ENCODE data around the gene NCKIPSD. TPM values are rescaled to one million over a fixed set of nuclear protein-coding genes. Genes with fewer than 3 reads are reported as not detected.

Gene NCKIPSD
- total RNA-seq, 1 donor from 2014 or later, result 33.5 TPM

DNA sequence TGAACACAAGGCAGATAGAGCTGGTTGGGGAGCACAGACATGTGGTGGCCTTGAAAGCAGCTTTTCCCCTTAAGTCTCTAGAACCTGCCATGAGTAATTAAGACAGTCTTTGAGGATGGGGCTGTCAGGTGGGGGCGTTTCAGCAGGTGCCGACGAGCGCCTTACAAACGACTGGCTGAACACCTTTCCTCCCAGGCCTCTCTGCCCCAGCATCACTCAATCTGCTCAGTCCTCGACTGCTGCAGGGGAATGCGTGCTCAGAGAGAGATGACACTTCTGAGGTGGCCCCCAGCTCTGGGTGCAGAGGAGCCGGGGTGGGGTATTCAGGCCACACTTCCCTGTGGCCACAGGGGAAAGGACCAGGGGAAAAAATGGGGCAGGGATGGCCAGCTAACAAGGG, 8.1 kb upstream of the NCKIPSD start:
- DNase-seq (ENCODE audit: low spot score in 2 of 2, unreplicated experiment in 2 of 2), result no peak
- Mint-ChIP-seq H3K27ac (peak overlapping the region; percentile 77), H3K4me1 (peaks cover 25% of the 10 kb centered on the region), H3K36me3 (peaks cover 33% of the 10 kb centered on the region), H3K27me3 (ENCODE audit: low read depth) (no peaks in the 10 kb centered on the region), H3K4me3 (no peak overlapping the region), H3K9me3 (no peaks in the 10 kb centered on the region)
- TF ChIP-seq, protein P1, sequence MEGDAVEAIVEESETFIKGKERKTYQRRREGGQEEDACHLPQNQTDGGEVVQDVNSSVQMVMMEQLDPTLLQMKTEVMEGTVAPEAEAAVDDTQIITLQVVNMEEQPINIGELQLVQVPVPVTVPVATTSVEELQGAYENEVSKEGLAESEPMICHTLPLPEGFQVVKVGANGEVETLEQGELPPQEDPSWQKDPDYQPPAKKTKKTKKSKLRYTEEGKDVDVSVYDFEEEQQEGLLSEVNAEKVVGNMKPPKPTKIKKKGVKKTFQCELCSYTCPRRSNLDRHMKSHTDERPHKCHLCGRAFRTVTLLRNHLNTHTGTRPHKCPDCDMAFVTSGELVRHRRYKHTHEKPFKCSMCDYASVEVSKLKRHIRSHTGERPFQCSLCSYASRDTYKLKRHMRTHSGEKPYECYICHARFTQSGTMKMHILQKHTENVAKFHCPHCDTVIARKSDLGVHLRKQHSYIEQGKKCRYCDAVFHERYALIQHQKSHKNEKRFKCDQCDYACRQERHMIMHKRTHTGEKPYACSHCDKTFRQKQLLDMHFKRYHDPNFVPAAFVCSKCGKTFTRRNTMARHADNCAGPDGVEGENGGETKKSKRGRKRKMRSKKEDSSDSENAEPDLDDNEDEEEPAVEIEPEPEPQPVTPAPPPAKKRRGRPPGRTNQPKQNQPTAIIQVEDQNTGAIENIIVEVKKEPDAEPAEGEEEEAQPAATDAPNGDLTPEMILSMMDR (IDR thresholded peaks at IDR 0.05; ENCODE audit: unreplicated experiment), result no peak

DNA sequence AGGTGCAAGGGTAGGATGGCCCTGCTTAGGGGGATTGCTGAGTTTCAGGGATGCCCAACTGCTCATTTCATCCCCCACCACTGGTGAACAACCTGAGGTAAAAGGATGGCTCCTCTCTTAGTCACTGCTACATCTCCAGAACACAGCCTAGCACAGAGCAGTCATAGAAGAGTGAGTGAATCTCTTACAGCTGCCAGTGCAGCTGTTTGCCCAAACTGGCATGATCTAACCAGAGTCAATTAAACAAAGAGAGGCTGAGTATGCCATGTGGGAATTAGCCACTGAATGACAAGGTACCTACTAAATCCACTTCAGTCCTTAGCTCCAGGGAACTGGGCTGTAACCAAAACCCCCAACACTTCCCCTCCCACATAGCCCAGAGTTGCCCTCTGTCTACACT, 6.8 kb upstream of the NCKIPSD start:
- Mint-ChIP-seq H3K4me3 (no peak overlapping the region), H3K4me1 (peaks cover 25% of the 10 kb centered on the region), H3K27ac (no peak overlapping the region), H3K36me3 (peaks cover 36% of the 10 kb centered on the region), H3K27me3 (ENCODE audit: low read depth) (no peaks in the 10 kb centered on the region), H3K9me3 (no peaks in the 10 kb centered on the region)
- DNase-seq (ENCODE audit: low spot score in 2 of 2, unreplicated experiment in 2 of 2), result no peak
- TF ChIP-seq, protein P1 (IDR thresholded peaks at IDR 0.05; ENCODE audit: unreplicated experiment), result no peak

DNA sequence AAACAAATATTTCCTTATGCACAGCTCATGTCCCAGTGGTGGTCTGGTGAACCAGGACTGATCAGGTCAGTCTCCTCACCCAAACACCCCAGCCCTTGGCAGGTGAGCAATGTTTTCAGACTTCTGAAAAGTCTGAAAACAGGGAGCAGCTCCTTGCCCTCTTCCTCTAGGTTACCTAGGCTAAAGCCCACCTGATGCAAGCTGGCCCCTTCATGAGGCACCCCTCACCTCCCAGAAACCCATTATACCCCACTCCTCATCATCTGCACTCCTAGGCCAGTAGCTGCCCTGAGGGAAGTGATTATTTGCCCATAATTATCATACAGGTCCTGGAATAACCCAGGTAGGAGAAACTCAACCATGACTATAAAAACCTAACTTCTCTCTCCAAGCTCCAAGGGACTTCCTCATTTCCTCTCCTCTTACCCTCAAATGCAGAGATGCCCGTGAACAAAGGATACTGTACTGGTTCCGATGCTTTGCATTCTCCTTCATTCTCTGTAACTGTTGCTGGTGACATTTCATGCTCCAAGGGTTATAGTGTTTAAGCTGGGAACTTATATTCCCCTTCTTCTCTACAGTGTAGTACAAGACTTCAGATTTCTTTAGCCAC, 5.2 kb upstream of the NCKIPSD start:
- TF ChIP-seq, protein P1 (IDR thresholded peaks at IDR 0.05; ENCODE audit: unreplicated experiment), result no peak
- DNase-seq (ENCODE audit: low spot score in 2 of 2, unreplicated experiment in 2 of 2), result no peak
- Mint-ChIP-seq H3K36me3 (peaks cover 34% of the 10 kb centered on the region), H3K4me1 (peaks cover 23% of the 10 kb centered on the region), H3K4me3 (no peak overlapping the region), H3K27me3 (ENCODE audit: low read depth) (no peaks in the 10 kb centered on the region), H3K9me3 (no peaks in the 10 kb centered on the region), H3K27ac (peak overlapping the region; percentile 31)

DNA sequence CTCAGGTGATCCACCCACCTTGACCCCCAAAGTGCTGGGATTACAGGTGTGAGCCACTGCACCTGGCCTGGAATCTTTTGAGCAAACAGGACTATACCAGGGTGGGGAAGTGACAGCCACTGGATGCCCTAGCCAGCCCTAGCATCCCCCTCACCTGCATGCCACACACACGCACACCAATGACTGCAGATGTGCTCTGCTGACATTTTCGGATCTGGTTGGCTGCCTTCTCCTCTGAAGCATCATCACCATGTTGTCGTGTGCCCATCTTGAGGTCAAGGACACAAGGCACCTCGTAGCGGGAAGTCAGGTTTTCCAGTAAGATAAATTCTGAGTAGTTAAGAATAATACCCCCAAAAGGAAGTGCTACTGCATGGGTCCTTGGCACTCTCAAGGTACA, 3.7 kb upstream of the NCKIPSD start:
- H3K4me1 Mint-ChIP-seq, result peaks cover 19% of the 10 kb centered on the region
- H3K4me3 Mint-ChIP-seq, result no peak overlapping the region
- H3K36me3 Mint-ChIP-seq, result peaks cover 31% of the 10 kb centered on the region
- no peaks in the 10 kb centered on the region for H3K27me3 Mint-ChIP-seq (ENCODE audit: low read depth)
- TF ChIP-seq, protein P1 (IDR thresholded peaks at IDR 0.05; ENCODE audit: unreplicated experiment), result no peak
- DNase-seq (ENCODE audit: low spot score in 2 of 2, unreplicated experiment in 2 of 2), result no peak
- H3K27ac Mint-ChIP-seq, result no peak overlapping the region
- H3K9me3 Mint-ChIP-seq, result no peaks in the 10 kb centered on the region

DNA sequence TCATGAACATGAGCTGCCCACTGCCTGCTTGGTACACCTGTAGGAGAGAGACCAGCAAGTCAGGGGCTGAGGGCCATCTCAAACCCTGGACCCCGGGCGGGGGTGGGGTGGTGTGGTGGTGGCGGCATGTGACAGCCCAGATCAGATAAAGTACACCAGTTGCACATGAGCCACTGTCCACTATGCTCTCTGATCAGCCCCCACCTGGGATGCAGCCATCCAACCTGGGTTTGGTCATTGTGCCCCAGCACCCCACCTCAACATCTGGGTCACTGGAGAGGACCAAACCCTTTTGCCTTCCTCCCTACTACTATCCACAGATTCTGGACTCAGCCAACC, 3.0 kb upstream of the NCKIPSD start:
- no peak overlapping the region for H3K27ac Mint-ChIP-seq
- peaks cover 30% of the 10 kb centered on the region for H3K36me3 Mint-ChIP-seq

More for the DNA sequence above, 3.0 kb upstream of the NCKIPSD start:
- Mint-ChIP-seq H3K4me3 (no peak overlapping the region), H3K9me3 (no peaks in the 10 kb centered on the region), H3K4me1 (peaks cover 20% of the 10 kb centered on the region), H3K27me3 (ENCODE audit: low read depth) (no peaks in the 10 kb centered on the region)
- DNase-seq (ENCODE audit: low spot score in 2 of 2, unreplicated experiment in 2 of 2), result no peak
- TF ChIP-seq, protein P1 (IDR thresholded peaks at IDR 0.05; ENCODE audit: unreplicated experiment), result no peak
